SK-N-SH treated with all-trans-retinoic acid at 6 μM for 48 hours (cell line): ENCODE data around the gene NAA38.

ENCODE experiments used
- ATAC-seq: fragments of 200-7000 bp; cut with Tn5 transposase; 3 replicates; pipeline ENCODE4 v1.9.1; 2020; ENCODE audit warnings: mild to moderate bottlenecking, moderate library complexity
- ARNTL ChIP-seq: fragments of 450-650 bp; formaldehyde crosslinking; IDR thresholded peaks from 2 replicates; pipeline ENCODE4 v1.5.0; 2020; ENCODE audit warnings: low read depth, mild to moderate bottlenecking, moderate library complexity, borderline replicate concordance
- BACH2 ChIP-seq: fragments of 250-450 bp; sonication (Bioruptor Pico); IDR thresholded peaks from 2 replicates; pipeline ENCODE4 v1.9.0; 2021; ENCODE audit warnings: mild to moderate bottlenecking, borderline replicate concordance
- CREB5 ChIP-seq: fragments of 250-450 bp; sonication (Bioruptor Pico); IDR thresholded peaks from 2 replicates; pipeline ENCODE4 v1.5.1; 2020; ENCODE audit warnings: low read depth, mild to moderate bottlenecking, moderate library complexity
- CSDC2 ChIP-seq: fragments of 250-450 bp; sonication (Bioruptor Pico); IDR thresholded peaks from 2 replicates; pipeline ENCODE4 v1.5.0; 2020; ENCODE audit warnings: mild to moderate bottlenecking, moderate library complexity
- CSRNP3 ChIP-seq: fragments of 250-450 bp; sonication (Bioruptor Pico); IDR thresholded peaks from 2 replicates; pipeline ENCODE4 v1.5.1; 2021; ENCODE audit warnings: mild to moderate bottlenecking, moderate library complexity
- ESRRG ChIP-seq: fragments of 250-450 bp; sonication (Bioruptor Pico); IDR thresholded peaks from 2 replicates; pipeline ENCODE4 v1.6.1; 2021; ENCODE audit warnings: mild to moderate bottlenecking
- GLIS3 ChIP-seq: fragments of 250-450 bp; sonication (Bioruptor Pico); IDR thresholded peaks from 2 replicates; pipeline ENCODE4 v1.5.0; 2020; ENCODE audit warnings: mild to moderate bottlenecking, moderate library complexity
- ISL1 ChIP-seq: fragments of 250-450 bp; sonication (Bioruptor Pico); IDR thresholded peaks from 2 replicates; pipeline ENCODE4 v2.1.2; 2022; ENCODE audit warnings: mild to moderate bottlenecking, moderate library complexity
- OSR1 ChIP-seq: fragments of 250-450 bp; sonication (Bioruptor Pico); IDR thresholded peaks from 2 replicates; pipeline ENCODE4 v1.8.0; 2022; ENCODE audit warnings: moderate library complexity, mild to moderate bottlenecking, inconsistent platforms
- PATZ1 ChIP-seq: fragments of 250-450 bp; sonication (Bioruptor Pico); IDR thresholded peaks from 2 replicates; pipeline ENCODE4 v1.8.0; 2020; ENCODE audit warnings: mild to moderate bottlenecking, moderate library complexity, borderline replicate concordance
- PPARA ChIP-seq: fragments of 250-450 bp; sonication (Bioruptor Pico); IDR thresholded peaks from 2 replicates; pipeline ENCODE4 v1.5.0; 2020; ENCODE audit warnings: mild to moderate bottlenecking, borderline replicate concordance
- RARB ChIP-seq: fragments of 250-450 bp; sonication (Bioruptor Pico); IDR thresholded peaks from 2 replicates; pipeline ENCODE4 v1.8.0; 2021; ENCODE audit warnings: mild to moderate bottlenecking, moderate library complexity
- SNAI2 ChIP-seq: fragments of 250-450 bp; sonication (Bioruptor Pico); IDR thresholded peaks from 2 replicates; pipeline ENCODE4 v1.5.0; 2020; ENCODE audit warnings: mild to moderate bottlenecking, moderate library complexity
- TCF4 ChIP-seq: fragments of 250-450 bp; sonication (Bioruptor Pico); IDR thresholded peaks from 2 replicates; pipeline ENCODE4 v1.8.0; 2021; ENCODE audit warnings: mild to moderate bottlenecking, moderate library complexity, borderline replicate concordance
- TOX ChIP-seq: fragments of 250-450 bp; sonication (Bioruptor Pico); IDR thresholded peaks from 2 replicates; pipeline ENCODE4 v1.8.0; 2021; ENCODE audit warnings: mild to moderate bottlenecking, moderate library complexity, borderline replicate concordance
- ZC3H10 ChIP-seq: fragments of 250-450 bp; sonication (Bioruptor Pico); IDR thresholded peaks from 2 replicates; pipeline ENCODE4 v1.5.1; 2021; ENCODE audit warnings: mild to moderate bottlenecking, moderate library complexity
- ZFP3 ChIP-seq: fragments of 250-450 bp; sonication (Bioruptor Pico); IDR thresholded peaks from 2 replicates; pipeline ENCODE4 v1.5.0; 2020; ENCODE audit warnings: mild to moderate bottlenecking, moderate library complexity
- ZFP30 ChIP-seq: fragments of 450-650 bp; formaldehyde crosslinking; IDR thresholded peaks from 2 replicates; pipeline ENCODE4 v1.5.0; 2022; ENCODE audit warnings: mild to moderate bottlenecking, moderate library complexity
- ZNF565 ChIP-seq: fragments of 450-650 bp; formaldehyde crosslinking; conservative IDR thresholded peaks from 2 replicates; pipeline ENCODE4 v1.5.0; 2020; ENCODE audit warnings: low read depth, mild to moderate bottlenecking, moderate library complexity
- ZNF70 ChIP-seq: fragments of 450-650 bp; formaldehyde crosslinking; IDR thresholded peaks from 2 replicates; pipeline ENCODE4 v1.5.0; 2020; ENCODE audit warnings: mild to moderate bottlenecking, moderate library complexity
- ZNF8 ChIP-seq: fragments of 450-650 bp; formaldehyde crosslinking; IDR thresholded peaks from 2 replicates; pipeline ENCODE4 v1.5.0; 2020; ENCODE audit warnings: mild to moderate bottlenecking, moderate library complexity
- TF ChIP-seq, protein P1 (sequence below): fragments of 250-450 bp; sonication (Bioruptor Pico); IDR thresholded peaks from 2 replicates; pipeline ENCODE4 v1.5.0; 2020; ENCODE audit warnings: mild to moderate bottlenecking, moderate library complexity
- TF ChIP-seq, protein P2 (sequence below): fragments of 250-450 bp; sonication (Bioruptor Pico); IDR thresholded peaks from 2 replicates; pipeline ENCODE4 v1.8.0; 2021; ENCODE audit warnings: low read depth, mild to moderate bottlenecking, moderate library complexity, borderline replicate concordance

NAA38 gene

GRCh38 chr17:7839876-7840261, 17.5 kb downstream of the NAA38 start:
- ATAC-seq: no peak
- TF ChIP-seq PPARA (CRISPR knock-in tag) (no peak), TCF4 (no peak)
- TF ChIP-seq, protein P1, sequence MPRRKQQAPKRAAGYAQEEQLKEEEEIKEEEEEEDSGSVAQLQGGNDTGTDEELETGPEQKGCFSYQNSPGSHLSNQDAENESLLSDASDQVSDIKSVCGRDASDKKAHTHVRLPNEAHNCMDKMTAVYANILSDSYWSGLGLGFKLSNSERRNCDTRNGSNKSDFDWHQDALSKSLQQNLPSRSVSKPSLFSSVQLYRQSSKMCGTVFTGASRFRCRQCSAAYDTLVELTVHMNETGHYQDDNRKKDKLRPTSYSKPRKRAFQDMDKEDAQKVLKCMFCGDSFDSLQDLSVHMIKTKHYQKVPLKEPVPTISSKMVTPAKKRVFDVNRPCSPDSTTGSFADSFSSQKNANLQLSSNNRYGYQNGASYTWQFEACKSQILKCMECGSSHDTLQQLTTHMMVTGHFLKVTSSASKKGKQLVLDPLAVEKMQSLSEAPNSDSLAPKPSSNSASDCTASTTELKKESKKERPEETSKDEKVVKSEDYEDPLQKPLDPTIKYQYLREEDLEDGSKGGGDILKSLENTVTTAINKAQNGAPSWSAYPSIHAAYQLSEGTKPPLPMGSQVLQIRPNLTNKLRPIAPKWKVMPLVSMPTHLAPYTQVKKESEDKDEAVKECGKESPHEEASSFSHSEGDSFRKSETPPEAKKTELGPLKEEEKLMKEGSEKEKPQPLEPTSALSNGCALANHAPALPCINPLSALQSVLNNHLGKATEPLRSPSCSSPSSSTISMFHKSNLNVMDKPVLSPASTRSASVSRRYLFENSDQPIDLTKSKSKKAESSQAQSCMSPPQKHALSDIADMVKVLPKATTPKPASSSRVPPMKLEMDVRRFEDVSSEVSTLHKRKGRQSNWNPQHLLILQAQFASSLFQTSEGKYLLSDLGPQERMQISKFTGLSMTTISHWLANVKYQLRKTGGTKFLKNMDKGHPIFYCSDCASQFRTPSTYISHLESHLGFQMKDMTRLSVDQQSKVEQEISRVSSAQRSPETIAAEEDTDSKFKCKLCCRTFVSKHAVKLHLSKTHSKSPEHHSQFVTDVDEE (CRISPR knock-in tag): no peak

- no peak for ATAC-seq
- TF ChIP-seq SNAI2 (CRISPR knock-in tag) (no peak), ZNF565 (CRISPR knock-in tag) (no peak), ISL1 (CRISPR knock-in tag) (no peak), RARB (CRISPR knock-in tag) (no peak), PATZ1 (CRISPR knock-in tag) (no peak), GLIS3 (CRISPR knock-in tag) (no peak), ZC3H10 (CRISPR knock-in tag) (no peak), ZNF8 (no peak), CSDC2 (no peak), TCF4 (no peak), CREB5 (CRISPR knock-in tag) (no peak), OSR1 (CRISPR knock-in tag) (no peak), ARNTL (no peak), ZFP30 (CRISPR knock-in tag) (no peak), CSRNP3 (CRISPR knock-in tag) (no peak), BACH2 (CRISPR knock-in tag) (no peak), PPARA (CRISPR knock-in tag) (no peak)
- TF ChIP-seq, protein P2, sequence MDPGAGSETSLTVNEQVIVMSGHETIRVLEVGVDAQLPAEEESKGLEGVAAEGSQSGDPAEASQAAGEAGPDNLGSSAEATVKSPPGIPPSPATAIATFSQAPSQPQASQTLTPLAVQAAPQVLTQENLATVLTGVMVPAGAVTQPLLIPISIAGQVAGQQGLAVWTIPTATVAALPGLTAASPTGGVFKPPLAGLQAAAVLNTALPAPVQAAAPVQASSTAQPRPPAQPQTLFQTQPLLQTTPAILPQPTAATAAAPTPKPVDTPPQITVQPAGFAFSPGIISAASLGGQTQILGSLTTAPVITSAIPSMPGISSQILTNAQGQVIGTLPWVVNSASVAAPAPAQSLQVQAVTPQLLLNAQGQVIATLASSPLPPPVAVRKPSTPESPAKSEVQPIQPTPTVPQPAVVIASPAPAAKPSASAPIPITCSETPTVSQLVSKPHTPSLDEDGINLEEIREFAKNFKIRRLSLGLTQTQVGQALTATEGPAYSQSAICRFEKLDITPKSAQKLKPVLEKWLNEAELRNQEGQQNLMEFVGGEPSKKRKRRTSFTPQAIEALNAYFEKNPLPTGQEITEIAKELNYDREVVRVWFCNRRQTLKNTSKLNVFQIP: no peak
Measured at GRCh38 chr17:7839190-7839875, 18.0 kb downstream of the NAA38 start.

DNA sequence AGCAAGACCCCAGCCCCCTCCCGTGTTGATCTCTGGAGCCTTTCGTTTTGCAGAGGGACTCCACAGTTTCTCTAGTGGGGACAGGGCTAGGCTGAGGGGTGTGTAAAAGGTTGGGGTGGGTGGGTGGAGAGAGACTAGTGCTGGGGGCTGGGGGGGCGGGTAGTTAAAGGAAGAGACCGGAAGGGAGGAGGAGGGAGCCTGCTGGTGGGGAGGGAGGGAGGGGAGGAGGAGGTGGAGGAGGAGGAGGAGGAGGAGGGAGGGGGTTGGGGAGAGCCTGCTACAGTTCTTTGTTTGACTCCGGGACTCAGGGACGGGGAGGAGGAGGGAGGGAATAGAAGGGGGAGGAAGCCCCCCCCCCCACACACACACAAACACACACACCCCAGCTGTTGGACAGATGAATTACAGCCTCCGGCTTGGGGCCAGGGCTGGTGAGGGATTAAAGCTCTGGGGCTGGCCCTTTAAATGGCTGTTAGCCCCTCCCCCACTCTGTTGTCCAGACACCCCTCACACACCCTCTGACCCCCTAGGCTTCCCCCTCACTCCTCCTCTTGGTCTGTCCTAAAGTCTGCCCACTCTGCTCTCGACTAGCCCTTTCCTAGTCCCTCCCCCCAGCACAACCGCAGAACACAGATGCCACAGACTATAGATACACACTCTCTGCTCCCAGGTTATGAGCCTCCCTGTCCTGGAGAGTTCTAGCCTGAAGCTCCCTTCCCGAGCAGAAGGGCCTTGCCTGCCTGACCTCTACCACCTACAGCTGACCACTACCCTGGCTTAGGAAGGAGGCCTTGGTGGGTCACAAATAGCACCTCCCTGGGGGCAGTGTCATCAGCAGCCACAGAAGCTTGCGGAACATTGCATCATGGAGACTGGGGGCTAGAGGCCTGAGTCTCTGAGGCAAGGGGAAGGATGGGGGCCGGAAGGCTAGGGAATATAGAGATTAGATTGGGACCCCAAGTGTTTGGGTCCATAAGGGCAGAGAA, 19.0 kb downstream of the NAA38 start:
- ATAC-seq: no peak
- no peak for TF ChIP-seq ESRRG (CRISPR knock-in tag)
- no peak for TF ChIP-seq CREB5 (CRISPR knock-in tag)
- TF ChIP-seq RARB (CRISPR knock-in tag): no peak
- TF ChIP-seq PPARA (CRISPR knock-in tag): no peak
- TF ChIP-seq TOX (CRISPR knock-in tag): no peak
- no peak for TF ChIP-seq TCF4
- TF ChIP-seq, protein P1 (CRISPR knock-in tag): no peak
- TF ChIP-seq ZFP3 (CRISPR knock-in tag): no peak
- TF ChIP-seq ZC3H10 (CRISPR knock-in tag): no peak
- no peak for TF ChIP-seq BACH2 (CRISPR knock-in tag)
- no peak for TF ChIP-seq ZNF70
- no peak for TF ChIP-seq OSR1 (CRISPR knock-in tag)
